GM18519 (cell line): ENCODE results near the gene FOXO3B.
"Not testable (repeated sequence)": the region's sequence is repeated elsewhere in the genome, so short reads cannot be mapped to it uniquely, and the experiment has no call there.

Source experiments
- ATAC-seq: cut with Tn5 transposase; IDR thresholded peaks from one replicate; pipeline ENCODE4 v1.9.1; 2021; ENCODE audit warnings: mild to moderate bottlenecking, moderate library complexity; ENCODE audit not compliant: unreplicated experiment, low FRiP score

The FOXO3B gene

GRCh38 chr17:18661924-18662624 is 20.0 kb downstream of the FOXO3B start:
- not testable (repeated sequence) for ATAC-seq

GRCh38 chr17:18650094-18650493 is 32.0 kb downstream of the FOXO3B start:
- ATAC-seq: not testable (repeated sequence)

- ATAC-seq: not testable (repeated sequence)
Observed at GRCh38 chr17:18644291-18644690, 37.8 kb downstream of the FOXO3B start, which contains the start of gene TBC1D28. TSS of gene TBC1D28 (minus strand) at chr17:18644391. CDS start at chr17:18641352, 3,039 bp downstream.

GRCh38 chr17:18643124-18643523 is 39.0 kb downstream of the FOXO3B start:
- ATAC-seq: not testable (repeated sequence)

- not testable (repeated sequence) for ATAC-seq
Observed at GRCh38 chr17:18638357-18638756, 43.8 kb downstream of the FOXO3B start.

- ATAC-seq: not testable (repeated sequence)
Observed at GRCh38 chr17:18636237-18636636, 45.9 kb downstream of the FOXO3B start.

GRCh38 chr17:18635773-18636172 is 46.3 kb downstream of the FOXO3B start:
- ATAC-seq: not testable (repeated sequence)

- ATAC-seq: not testable (repeated sequence)
Observed at GRCh38 chr17:18634550-18635263, 47.4 kb downstream of the FOXO3B start.
